GM18907 (cell line): ENCODE measurements around the gene KRTAP4-2.
"Not testable (repeated sequence)": the region's sequence is repeated elsewhere in the genome, so short reads cannot be mapped to it uniquely, and the experiment has no call there.

ENCODE experiments used
- ATAC-seq: cut with Tn5 transposase; IDR thresholded peaks from one replicate; pipeline ENCODE4 v1.9.1; 2021; ENCODE audit warnings: mild to moderate bottlenecking, moderate library complexity; ENCODE audit not compliant: unreplicated experiment

Gene KRTAP4-2

GRCh38 chr17:41177727-41178271 lies at the start of gene KRTAP4-2:
Gene KRTAP4-2, minus strand, starts transcription at chr17:41178221. Its CDS starts 57 bp downstream, at chr17:41178164.
- ATAC-seq, result no peak

- not testable (repeated sequence) for ATAC-seq
These were observed 48.6 kb upstream of the KRTAP4-2 start, which contains the start of gene KRTAP9-2 for GRCh38 chr17:41226598-41227095. Gene KRTAP9-2, plus strand, starts transcription at chr17:41226648. Its CDS starts 7 bp downstream, at chr17:41226655.

GRCh38 chr17:41226051-41226450 lies 48.0 kb upstream of the KRTAP4-2 start:
- ATAC-seq, result no peak

DNA sequence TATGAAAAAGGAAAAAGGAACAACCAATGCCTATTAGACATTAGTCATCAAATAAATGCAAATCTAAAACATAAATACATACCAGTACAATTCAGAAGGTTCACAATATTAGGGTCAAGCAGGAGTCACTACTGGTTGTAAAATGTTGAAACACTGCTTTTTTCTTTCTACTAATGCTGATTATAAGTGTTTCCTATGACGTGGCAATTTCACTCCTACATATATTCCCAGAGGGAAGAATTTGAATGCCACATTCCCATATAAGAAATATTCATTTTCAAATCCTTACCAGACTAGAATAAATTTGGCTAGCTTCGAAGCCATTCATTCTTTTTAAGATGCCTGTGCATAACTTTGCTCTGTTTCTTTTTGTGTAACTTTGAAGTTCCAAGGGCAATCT lies 45.8 kb upstream of the KRTAP4-2 start:
- no peak for ATAC-seq

DNA sequence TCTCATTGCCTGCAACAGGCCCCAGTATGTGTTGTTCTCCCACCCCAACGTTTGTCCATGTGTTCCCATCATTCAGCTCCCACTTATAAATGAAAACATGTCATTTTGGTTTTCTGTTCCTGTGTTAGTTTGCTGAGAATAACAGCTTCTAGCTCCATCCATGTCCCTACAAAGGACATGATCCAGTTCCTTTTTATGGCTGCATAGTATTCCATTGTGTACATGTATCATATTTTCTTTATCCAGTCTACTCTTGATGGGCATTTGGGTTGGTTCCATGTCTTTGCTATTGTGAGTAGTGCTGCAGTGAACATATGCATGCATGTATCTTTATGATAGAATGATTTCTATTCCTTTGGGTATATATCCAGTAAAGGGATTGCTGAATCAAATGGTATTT lies 37.7 kb upstream of the KRTAP4-2 start:
- no peak for ATAC-seq

DNA sequence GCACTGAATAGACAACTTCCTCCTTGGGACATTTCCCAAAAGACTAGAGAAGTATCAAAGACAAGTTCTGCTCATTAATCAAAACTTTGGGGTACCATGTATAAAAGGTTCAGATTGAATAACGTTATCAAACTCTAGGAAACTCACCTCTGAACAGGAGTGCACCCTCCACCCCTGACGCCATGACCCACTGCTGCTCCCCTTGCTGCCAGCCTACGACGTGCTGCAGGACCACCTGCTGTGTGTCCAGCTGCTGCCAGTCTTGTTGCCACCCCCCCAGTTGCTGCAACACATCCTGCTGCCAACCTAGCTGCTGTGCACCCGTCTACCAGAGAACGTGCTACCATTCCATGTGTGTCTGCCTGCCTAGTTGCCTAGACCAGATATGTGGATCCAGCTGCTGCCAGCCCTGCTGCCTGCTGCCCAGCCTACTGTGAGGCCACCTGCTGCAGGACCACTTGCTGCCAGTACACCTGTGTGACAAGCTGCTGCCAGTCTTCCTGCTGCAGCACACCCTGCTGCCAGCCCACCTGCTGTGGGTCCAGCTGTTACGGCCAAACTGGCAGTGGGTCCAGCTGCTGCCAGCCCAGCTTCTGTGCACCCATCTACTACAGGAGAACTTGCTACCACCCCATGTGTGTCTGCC lies 34.6 kb upstream of the KRTAP4-2 start:
- no peak for ATAC-seq

DNA sequence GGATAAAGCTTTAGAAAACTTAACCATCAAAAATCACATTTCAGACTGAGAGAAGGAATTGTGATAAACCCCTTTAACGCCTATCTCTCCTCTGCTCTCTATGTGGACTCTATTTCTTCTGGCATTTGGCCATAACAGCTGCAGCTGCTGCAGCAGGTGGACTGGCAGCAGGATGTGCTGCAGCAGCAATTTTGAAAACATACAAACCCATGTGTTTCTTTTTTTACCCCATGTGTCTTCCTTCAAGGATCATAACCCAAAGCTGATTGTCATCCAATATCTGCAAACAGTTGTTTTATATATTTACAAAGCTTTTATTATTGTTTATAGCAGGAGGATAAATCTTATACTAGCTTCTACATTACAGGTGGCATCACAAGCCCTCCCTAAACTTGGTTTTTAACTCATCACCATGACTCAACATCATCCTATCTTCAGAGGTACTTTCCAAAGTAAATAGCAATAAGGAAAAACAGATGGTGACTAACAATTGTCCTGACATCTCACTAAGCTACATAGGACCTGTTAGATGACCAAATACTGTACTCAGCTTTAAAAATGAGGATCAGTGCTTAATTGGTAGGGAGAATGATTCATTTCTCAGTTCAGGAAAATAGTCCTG lies 33.9 kb upstream of the KRTAP4-2 start:
- ATAC-seq, result no peak

DNA sequence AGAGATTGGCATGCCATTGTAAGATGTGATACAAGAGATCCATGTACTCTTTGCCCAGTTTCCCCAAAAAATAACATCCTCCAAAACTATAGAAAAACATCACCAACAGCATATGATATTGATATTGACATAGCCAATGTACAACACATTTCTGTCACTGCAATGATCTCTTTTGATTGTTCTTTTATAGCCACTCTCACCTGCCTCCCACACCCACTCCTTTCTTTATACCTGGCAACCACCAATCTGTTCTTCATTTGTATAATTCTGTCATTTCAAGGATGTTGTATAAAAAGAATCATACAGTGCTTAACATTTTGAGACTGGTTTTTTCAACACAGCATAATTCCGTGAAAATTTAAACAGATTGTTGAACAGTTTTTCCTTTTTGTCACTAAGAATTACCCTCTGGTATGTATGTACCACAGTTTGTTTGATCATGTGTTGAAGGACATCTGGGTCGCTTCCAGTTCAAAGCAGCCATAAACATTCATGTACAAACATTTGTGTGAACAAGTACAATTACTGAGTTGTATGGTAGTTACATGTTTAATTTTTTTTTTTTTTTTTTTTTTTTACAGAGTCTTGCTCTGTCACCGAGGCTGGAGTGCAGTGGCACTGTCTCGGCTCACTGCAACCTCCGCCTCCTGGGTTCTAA lies 21.5 kb upstream of the KRTAP4-2 start:
- ATAC-seq, result no peak

DNA sequence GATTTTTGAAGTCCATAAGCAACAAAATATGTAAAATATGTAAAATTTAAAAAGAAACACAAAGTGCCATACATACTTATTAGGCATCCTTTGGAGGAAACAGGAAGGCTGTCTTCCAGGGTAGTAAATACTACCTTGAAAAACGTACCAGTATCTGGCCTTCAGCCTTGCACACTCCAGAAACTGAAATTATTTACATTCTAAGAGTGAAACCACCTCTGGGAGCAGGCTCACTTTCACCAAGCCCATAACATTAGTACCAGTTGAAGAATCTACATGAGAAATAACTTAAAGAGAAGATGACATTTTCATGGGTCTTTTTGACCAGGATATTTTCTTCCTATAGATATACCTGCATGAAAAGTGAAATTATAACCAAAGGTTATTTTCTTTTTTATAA lies 18.0 kb upstream of the KRTAP4-2 start:
- ATAC-seq, result no peak

- ATAC-seq, result no peak
These were observed 12.3 kb upstream of the KRTAP4-2 start for GRCh38 chr17:41190328-41190727.

- not testable (repeated sequence) for ATAC-seq
These were observed 11.9 kb upstream of the KRTAP4-2 start, which contains the start of gene KRTAP9-1 for GRCh38 chr17:41189837-41190318. Gene KRTAP9-1, plus strand, starts transcription at chr17:41189887. Its CDS starts 0 bp downstream, at chr17:41189887.

GRCh38 chr17:41186872-41187271 lies 8.9 kb upstream of the KRTAP4-2 start:
- ATAC-seq, result no peak

DNA sequence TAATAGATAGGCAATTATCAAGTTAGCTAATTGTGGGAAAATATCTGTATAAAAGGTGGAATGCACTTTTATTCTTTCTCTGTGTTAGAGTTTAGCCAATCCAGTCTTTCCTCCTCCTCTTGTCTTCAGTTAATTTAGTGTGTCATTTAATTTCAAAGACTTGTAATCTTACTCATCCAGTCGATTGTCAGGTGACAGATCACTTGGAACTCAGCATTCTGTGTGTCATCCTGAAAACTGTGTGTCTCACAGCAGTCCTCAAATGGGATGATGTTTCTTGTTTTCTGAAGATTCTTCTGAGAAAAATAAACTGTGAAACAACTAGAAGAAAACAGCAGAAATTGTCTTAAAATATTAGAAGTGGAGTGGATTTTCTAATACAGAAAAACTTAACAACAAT lies 7.0 kb upstream of the KRTAP4-2 start:
- ATAC-seq, result no peak

DNA sequence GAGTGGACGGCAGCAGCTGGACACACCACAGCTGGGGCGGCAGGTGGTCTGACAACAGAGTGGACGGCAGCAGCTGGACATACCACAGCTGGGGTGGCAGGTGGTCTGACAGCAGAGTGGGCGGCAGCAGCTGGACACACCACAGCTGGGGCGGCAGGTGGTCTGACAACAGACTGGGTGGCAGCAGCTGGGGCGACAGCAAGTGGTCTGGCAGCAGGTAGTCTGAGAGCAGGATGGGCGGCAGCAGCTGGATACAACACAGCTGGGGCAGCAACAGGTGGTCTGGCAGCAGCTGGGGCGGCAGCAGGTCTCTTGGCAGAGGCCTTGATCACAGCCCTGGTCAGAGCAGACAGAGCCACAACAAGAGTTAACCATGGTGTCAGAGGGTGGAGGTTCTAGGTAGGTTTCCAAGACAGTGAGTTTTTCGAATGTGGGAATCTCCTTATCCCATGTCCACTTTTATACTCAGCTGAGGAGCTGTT lies 6.5 kb upstream of the KRTAP4-2 start, which contains the start of gene KRTAP4-1:
TSS of gene KRTAP4-1 (minus strand) at position 432 of the 482 bp plus-strand sequence. CDS start at position 375, 57 bp downstream.
- ATAC-seq, result no peak

- no peak for ATAC-seq
These were observed 1.0 kb upstream of the KRTAP4-2 start for GRCh38 chr17:41178843-41179616.

GRCh38 chr17:41178341-41178740 lies 320 bp upstream of the KRTAP4-2 start:
- ATAC-seq, result no peak

DNA sequence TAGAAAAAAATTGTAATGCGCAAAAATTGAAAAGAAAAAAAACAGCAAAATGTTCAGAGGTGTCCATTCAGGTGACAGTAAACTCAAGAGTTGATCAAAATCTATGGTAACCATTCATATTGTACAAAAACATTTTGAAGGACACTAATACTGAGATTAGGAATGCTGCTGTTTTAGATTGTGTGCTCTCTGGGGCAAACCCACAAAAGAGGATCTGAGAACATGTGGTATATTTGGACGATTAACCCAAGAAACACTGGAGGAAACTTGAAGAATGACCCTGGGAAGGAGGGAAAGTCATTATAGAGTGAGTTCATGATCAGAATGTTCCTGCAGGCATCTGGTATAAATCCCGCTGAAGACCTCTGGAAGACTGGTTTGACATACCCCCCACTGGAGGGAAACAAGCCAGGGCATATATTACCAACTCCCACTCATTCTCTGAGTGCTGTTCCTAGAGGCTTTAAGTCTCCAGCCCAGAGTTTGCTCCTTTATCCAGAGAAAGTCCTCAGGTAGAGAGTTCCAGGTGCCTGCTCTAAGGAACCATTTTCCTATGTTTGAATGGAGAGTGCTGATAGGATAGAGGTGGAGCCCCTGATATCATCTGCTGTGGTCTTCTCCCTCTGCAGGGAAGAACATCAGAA lies 1.2 kb downstream of the KRTAP4-2 start:
- no peak for ATAC-seq

DNA sequence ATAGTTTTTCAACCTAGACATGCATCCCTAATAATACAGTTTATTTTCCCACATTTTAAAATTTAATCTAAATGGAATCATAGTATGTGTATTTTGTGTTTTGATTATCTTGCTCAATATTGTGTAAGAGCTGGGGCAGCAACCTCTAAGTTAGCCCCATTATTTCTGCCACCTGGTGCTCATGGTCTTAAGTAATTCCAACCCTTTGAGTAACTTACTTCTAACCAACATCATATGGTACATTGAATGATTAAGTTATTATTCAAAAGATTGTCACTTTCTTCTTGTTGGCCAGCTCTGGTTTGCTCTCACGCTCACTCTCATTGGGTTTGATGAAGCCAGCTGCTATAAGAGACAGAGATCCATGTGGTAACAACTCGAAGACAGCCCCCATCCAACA lies 6.1 kb downstream of the KRTAP4-2 start:
- no peak for ATAC-seq

GRCh38 chr17:41168121-41168520 lies 9.9 kb downstream of the KRTAP4-2 start, which contains the start of gene KRTAP4-3:
Gene KRTAP4-3, minus strand, starts transcription at chr17:41168221. Its CDS starts 49 bp downstream, at chr17:41168172.
- ATAC-seq, result no peak

DNA sequence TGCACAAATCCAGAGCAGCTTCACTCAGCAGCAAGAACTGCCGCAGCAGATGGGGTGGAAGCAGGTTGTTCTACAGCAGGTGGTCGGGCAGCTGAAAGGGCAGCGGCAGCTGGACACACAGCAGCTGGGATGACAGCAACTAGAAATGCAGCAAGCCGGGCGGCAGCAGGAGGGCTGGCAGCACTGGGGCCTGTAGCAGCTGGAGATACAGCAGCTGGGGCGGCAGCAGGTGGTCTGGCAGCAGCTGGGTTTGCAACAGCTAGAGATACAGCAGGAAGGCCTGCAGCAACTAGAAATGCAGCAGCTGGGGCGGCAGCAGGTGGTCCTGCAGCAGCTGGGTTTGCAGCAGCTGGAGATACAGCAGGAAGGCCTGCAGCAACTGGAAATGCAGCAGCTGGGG lies 10.5 kb downstream of the KRTAP4-2 start:
- no peak for ATAC-seq
